Measurements from ENCODE around the gene HOPX. TPM values are rescaled to one million over a fixed set of nuclear protein-coding genes. Genes with fewer than 3 reads are reported as not detected.
"Not testable (repeated sequence)": the region's sequence is repeated elsewhere in the genome, so short reads cannot be mapped to it uniquely, and the experiment has no call there.

Gene HOPX
- total RNA-seq, 1 donor from 2014 or later: 60.1 TPM

- DNase-seq: no peak
Observed at GRCh38 chr4:56688094-56688647, 7.1 kb upstream of the HOPX start.

GRCh38 chr4:56686537-56687231, 5.6 kb upstream of the HOPX start:
- no peak for DNase-seq

GRCh38 chr4:56684320-56685050, 3.4 kb upstream of the HOPX start:
- no peak for DNase-seq

GRCh38 chr4:56683455-56683854, 2.4 kb upstream of the HOPX start:
- no peak for DNase-seq

GRCh38 chr4:56681853-56682525, 893 bp upstream of the HOPX start:
- no peak for DNase-seq

GRCh38 chr4:56680266-56680665, 830 bp downstream of the HOPX start:
- DNase-seq: no peak

GRCh38 chr4:56677711-56678110, 3.4 kb downstream of the HOPX start:
- no peak for DNase-seq

GRCh38 chr4:56674984-56675383, 6.1 kb downstream of the HOPX start:
- no peak for DNase-seq

GRCh38 chr4:56671860-56672259, 9.2 kb downstream of the HOPX start:
- no peak for DNase-seq

GRCh38 chr4:56671373-56671772, 9.7 kb downstream of the HOPX start:
- DNase-seq: no peak

GRCh38 chr4:56668267-56668666, 12.8 kb downstream of the HOPX start:
- no peak for DNase-seq

- DNase-seq: not testable (repeated sequence)
Observed at GRCh38 chr4:56667396-56667795, 13.7 kb downstream of the HOPX start.

- peak; percentile 23 for DNase-seq
Observed at GRCh38 chr4:56666279-56666678, 14.8 kb downstream of the HOPX start.

GRCh38 chr4:56665781-56666180, 15.3 kb downstream of the HOPX start:
- DNase-seq: no peak

GRCh38 chr4:56662782-56663468, 18.2 kb downstream of the HOPX start:
- no peak for DNase-seq

- no peak for DNase-seq
Observed at GRCh38 chr4:56659946-56660345, 21.1 kb downstream of the HOPX start.

GRCh38 chr4:56658528-56658927, 22.6 kb downstream of the HOPX start:
- no peak for DNase-seq

GRCh38 chr4:56657818-56658217, 23.3 kb downstream of the HOPX start:
- no peak for DNase-seq

GRCh38 chr4:56657128-56657527, 24.0 kb downstream of the HOPX start:
- DNase-seq: no peak

GRCh38 chr4:56656346-56656643, 24.8 kb downstream of the HOPX start:
- peak; percentile 19 for DNase-seq

GRCh38 chr4:56655627-56656345, 25.3 kb downstream of the HOPX start:
- no peak for DNase-seq

GRCh38 chr4:56655209-56655626, 25.9 kb downstream of the HOPX start:
- peak; percentile 47 for DNase-seq
